Hepatocyte (in vitro differentiated cells): ENCODE results near the gene MKRN2.

Experiments used
- CTCF ChIP-seq: fragments of 200-600 bp; sonication (generic); IDR thresholded peaks from 2 replicates; pipeline ENCODE4 v1.5.1; 2016; ENCODE audit warnings: antibody characterized with exemption, mild to moderate bottlenecking; ENCODE audit not compliant: poor library complexity
- EZH2 ChIP-seq: fragments of 200-600 bp; sonication (generic); IDR thresholded peaks from 2 replicates; pipeline ENCODE4 v1.6.1; 2016; ENCODE audit warnings: antibody characterized with exemption, mild to moderate bottlenecking, borderline replicate concordance

DNA sequence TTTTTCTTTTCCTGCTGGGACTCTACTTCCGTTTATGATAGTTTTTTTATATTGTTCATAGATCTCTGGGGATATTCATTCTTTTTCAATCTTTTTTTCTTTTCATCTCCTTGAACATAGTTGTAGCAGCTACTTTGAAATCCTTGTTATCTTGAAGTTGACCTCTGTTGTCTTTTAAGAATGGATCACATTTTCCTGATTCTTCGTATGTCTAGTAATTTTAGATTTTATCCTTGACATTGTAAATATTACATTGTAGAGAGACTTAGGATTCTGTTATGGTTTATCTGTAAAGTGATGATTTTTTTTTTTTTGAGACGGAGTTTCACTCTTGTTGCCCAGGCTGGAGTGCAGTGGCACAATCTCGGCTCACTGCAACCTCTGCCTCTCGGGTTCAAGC is 20.5 kb downstream of the MKRN2 start:
- TF ChIP-seq CTCF (no peak), EZH2 (no peak)
